KBM-7 (cell line): ENCODE measurements around the gene THUMPD1.
"Not testable (repeated sequence)": the region's sequence is repeated elsewhere in the genome, so short reads cannot be mapped to it uniquely, and the experiment has no call there.

Experiments used
- DNase-seq: peaks from one replicate; pipeline ENCODE4 v3.0.0-alpha.2; 2015
- in situ Hi-C: fragments of 300-500 bp; cut with MboI; formaldehyde crosslinking; loops from 2 replicates; pipeline ENCODE4 v1.14.3; 2020; ENCODE audit warnings: low sequenced_read_pairs, low pct_unique_long_range_greater_than_20kb, mixed read lengths

Gene THUMPD1

GRCh38 chr16:20753727-20754126 lies 12.1 kb upstream of the THUMPD1 start:
- no peak for DNase-seq
- in situ Hi-C loops = no loop called here

DNA sequence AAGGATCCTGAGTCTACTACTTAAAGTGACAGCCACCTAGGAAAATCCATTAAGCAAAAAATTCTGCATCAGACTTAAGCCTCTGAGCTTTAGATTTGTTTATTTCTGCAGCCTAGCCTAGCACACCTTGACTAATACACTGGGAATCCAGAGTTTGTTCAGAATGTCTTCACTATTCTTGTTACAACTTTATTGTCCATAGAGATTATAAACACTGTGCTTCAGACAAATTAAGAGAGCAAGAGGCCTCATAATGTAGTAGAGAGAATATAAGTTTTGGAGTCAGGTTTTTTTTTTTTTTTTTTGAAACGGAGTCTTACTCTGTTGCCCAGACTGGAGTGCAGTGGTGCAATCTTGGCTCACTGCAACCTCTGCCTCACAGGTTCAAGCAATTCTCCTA lies 8.9 kb upstream of the THUMPD1 start:
- DNase-seq = no peak
- in situ Hi-C loops = no loop called here

GRCh38 chr16:20749474-20749873 lies 7.9 kb upstream of the THUMPD1 start:
- in situ Hi-C loops = no loop called here
- no peak for DNase-seq

GRCh38 chr16:20747030-20747816 lies 5.6 kb upstream of the THUMPD1 start:
- peak; percentile 90 for DNase-seq
- in situ Hi-C loops = no loop called here

DNA sequence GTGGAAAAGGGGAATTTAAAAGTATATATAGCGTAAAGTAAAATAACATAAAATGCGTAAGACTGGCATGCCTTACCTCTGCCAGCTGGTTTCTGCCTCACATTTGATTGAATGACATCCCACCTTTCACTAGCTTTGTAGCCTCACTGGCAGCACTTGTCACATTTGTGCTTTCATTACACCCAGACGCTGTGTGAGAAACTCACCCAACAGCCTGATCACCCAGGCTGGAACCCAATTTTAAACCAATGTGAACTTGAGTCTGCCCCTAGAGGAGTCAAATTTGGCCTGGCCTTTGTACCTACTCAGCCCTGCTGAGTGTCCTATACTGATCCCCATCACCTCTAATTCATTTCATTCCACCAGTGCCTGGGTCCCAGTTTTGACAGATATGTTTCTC lies 4.8 kb upstream of the THUMPD1 start:
- in situ Hi-C loops = no loop called here
- no peak for DNase-seq

DNA sequence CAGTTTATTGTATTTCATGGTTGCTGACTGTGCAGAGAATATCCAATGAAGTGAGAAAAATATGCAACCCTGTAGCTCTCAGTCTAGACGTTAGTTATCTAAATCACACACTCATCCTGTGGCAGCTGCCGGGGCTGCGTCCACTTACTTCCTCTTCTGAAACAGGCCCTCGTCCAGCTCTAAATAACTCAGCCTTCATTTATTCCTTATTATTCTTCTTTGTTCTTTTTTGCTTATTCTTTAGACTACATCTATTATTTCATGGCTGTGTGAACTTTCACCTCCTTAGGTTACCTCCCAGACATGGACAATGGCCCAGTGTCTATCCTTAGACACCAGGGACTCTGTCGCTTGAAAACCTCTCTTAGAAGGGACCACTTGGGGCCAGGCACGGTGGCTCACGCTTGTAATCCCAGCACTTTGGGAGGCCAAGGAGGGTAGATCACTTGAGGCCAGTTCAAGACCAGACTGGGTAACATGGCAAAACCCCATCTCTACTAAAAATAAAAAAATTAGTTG lies 3.4 kb upstream of the THUMPD1 start:
- in situ Hi-C loops = no loop called here
- DNase-seq = peak; percentile 87

DNA sequence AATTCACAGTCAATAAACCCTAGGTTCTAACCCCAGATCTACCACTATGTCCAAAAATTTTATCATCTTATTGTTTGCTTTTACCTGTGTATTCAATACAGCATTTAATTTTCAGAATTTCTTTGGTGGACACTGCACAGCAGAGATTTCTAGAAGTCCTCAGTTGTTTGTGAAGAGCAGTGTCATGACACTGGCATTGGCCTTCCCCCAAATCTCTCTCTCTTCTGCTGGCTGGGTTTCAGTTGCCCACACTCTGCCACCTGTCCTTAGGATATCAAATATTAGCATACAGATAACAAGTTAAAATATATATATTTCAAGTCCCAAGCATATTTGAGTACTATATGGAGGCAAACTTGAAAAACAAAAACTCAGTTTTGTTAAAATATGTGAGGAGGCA lies 2.0 kb upstream of the THUMPD1 start:
- in situ Hi-C loops = no loop called here
- DNase-seq = no peak

GRCh38 chr16:20740901-20741521 lies 607 bp downstream of the THUMPD1 start:
- DNase-seq = peak; percentile 81
- in situ Hi-C loops = no loop called here

DNA sequence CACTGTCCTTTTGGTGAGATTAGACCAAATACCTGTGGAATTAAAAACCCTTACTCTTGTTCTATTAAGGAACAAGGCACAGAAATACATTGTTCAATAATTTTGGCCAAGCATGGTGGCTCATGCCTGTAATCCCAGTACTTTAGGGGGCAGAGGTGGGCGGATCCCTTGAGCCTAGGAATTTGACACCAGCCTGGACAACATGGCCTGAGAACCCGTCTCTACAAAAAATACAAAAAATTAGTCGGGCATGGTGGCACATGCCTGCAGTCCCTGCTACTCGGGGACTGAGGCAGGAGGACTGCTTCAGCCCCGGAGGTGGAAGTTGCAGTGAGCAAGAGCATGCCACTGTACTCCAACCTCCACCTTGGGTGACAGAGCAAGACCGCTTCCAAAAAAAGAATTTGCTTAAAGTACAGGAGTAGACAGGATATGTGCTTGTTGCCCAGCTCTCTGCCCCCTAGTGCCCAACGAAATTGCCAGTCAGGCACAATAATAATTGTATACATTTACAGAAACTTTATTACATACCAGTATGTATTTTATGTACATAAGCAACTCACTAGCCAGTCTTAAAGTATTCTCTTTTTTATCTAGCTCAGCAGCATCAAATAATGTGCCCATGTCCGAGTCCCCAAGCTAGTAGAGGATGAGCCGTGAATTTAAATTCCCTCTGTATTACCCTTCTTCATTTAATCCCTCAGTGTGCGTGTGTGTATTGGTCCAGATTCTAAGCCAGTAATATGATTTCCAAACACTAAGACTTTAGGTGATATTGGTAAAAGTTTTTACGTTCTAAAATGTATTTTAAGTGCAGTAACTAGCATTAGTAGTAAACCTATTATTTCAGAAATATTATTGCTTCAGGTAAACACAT lies 1.4 kb downstream of the THUMPD1 start:
- DNase-seq = peak; percentile 59
- in situ Hi-C loops = no loop called here

- DNase-seq = no peak
- in situ Hi-C loops = no loop called here
These were observed 6.1 kb downstream of the THUMPD1 start for GRCh38 chr16:20735490-20735889.

GRCh38 chr16:20734782-20735181 lies 6.8 kb downstream of the THUMPD1 start:
- in situ Hi-C loops = no loop called here

DNA sequence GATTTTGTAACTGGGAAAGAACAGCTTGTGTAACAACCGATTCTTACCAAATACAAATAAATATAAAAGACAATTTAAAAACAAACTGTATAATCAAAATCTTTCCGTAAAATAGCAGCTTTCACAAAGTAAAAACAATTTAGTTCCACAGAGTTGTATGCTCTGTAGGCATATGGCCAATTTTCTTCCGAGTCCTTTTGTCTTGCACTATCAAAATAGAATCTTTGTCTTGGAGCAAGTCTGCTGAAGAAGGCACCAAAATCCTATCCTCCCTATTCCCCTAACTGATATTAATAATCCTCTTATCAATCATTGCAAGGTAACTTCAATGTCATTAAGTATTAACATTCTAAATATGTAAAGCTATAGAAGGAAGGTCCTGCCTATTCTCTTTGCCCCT lies 7.6 kb downstream of the THUMPD1 start:
- in situ Hi-C loops = no loop called here
- DNase-seq = no peak

More at GRCh38 chr16:20734782-20735181, 6.8 kb downstream of the THUMPD1 start:
- no peak for DNase-seq

GRCh38 chr16:20729141-20729540 lies 12.5 kb downstream of the THUMPD1 start:
- in situ Hi-C loops = no loop called here

GRCh38 chr16:20727181-20727580 lies 14.4 kb downstream of the THUMPD1 start:
- in situ Hi-C loops = no loop called here
- DNase-seq = no peak

More at GRCh38 chr16:20729141-20729540, 12.5 kb downstream of the THUMPD1 start:
- no peak for DNase-seq

DNA sequence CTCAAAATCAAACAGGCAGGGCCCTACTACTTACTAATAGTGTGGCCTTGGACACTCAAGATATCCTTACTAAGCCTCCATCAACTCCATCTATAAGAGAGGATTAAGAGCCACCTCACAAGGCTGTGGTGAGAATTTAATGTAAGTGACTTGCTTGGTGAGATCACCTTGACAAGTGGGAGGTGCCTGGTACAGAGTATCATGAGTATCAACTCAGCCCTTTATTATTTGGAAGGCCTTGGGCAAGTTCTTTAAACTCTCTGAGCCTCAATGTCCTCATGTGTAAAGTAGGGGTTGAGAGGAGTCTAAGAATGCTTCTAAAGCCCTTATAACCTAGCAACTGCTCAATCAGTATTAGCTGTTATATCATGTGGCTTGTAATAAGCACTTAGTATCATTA lies 15.0 kb downstream of the THUMPD1 start:
- in situ Hi-C loops = no loop called here
- DNase-seq = no peak

- in situ Hi-C loops = no loop called here
- no peak for DNase-seq
These were observed 21.4 kb downstream of the THUMPD1 start for GRCh38 chr16:20720251-20720650.

GRCh38 chr16:20717718-20718117 lies 23.9 kb downstream of the THUMPD1 start:
- in situ Hi-C loops = not testable (repeated sequence)

GRCh38 chr16:20711277-20711911 lies 30.2 kb downstream of the THUMPD1 start:
- in situ Hi-C loops = no loop called here
- no peak for DNase-seq

More at GRCh38 chr16:20717718-20718117, 23.9 kb downstream of the THUMPD1 start:
- DNase-seq = not testable (repeated sequence)

DNA sequence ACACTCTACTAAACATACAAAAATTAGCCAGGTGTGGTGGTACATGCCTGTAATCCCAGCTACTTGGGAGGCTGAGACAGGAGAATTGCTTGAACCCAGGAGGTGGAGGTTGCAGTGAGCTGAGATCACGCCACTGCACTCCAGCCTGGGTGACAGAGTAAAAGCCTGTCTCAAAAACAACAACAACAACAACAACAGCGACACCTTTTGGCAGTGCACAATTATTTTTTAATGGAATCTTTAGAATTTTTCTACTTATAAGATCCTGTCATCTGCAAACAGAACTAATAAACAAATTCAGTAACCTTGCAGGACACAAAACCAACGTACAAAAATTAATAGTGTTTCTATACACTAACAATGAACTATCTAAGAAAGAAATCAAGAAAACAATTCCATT lies 33.5 kb downstream of the THUMPD1 start:
- DNase-seq = peak; percentile 28

More for the DNA sequence above, 33.5 kb downstream of the THUMPD1 start:
- in situ Hi-C loops = not testable (repeated sequence)
